Activated CD4-positive, alpha-beta T cell treated with anti-CD3 and anti-CD28 coated beads, Interleukin-2, amount 50 U/mL, for 4 hours (primary cell): Measurements from ENCODE around the gene ODAD2.
"Not testable (repeated sequence)": the region's sequence is repeated elsewhere in the genome, so short reads cannot be mapped to it uniquely, and the experiment has no call there.

Source experiments
- DNase-seq, 2 experiments: peaks; one replicate each; pipeline ENCODE4 v3.0.0-alpha.2; 2020

The ODAD2 gene

GRCh38 chr10:27998954-27999275, at the start of gene ODAD2:
Gene ODAD2, minus strand, starts transcription at chr10:27999079. Its CDS starts 3,937 bp downstream, at chr10:27995142.
- DNase-seq: no peak

GRCh38 chr10:28047061-28047460, 48.2 kb upstream of the ODAD2 start:
- DNase-seq: no peak

GRCh38 chr10:28046579-28046978, 47.7 kb upstream of the ODAD2 start:
- DNase-seq: no peak

- DNase-seq: no peak
Measured at GRCh38 chr10:28043941-28044340, 45.1 kb upstream of the ODAD2 start.

- DNase-seq: no peak
Measured at GRCh38 chr10:28036587-28036986, 37.7 kb upstream of the ODAD2 start.

GRCh38 chr10:28020993-28021982, 22.4 kb upstream of the ODAD2 start:
- DNase-seq: no peak

GRCh38 chr10:28020080-28020860, 21.4 kb upstream of the ODAD2 start:
- DNase-seq: no peak

GRCh38 chr10:28014651-28015050, 15.8 kb upstream of the ODAD2 start:
- DNase-seq: no peak

- DNase-seq: no peak
Measured at GRCh38 chr10:28012990-28013515, 14.2 kb upstream of the ODAD2 start.

GRCh38 chr10:28010821-28011220, 11.9 kb upstream of the ODAD2 start:
- DNase-seq: no peak

- no peak for DNase-seq
Measured at GRCh38 chr10:28008054-28008453, 9.2 kb upstream of the ODAD2 start.

- DNase-seq: no peak
Measured at GRCh38 chr10:28001353-28001752, 2.5 kb upstream of the ODAD2 start.

GRCh38 chr10:27998178-27998953, 513 bp downstream of the ODAD2 start:
- DNase-seq: no peak

- no peak for DNase-seq
Measured at GRCh38 chr10:27997865-27998177, 1.1 kb downstream of the ODAD2 start.

- DNase-seq: no peak
Measured at GRCh38 chr10:27995311-27995710, 3.6 kb downstream of the ODAD2 start.

GRCh38 chr10:27989357-27989756, 9.5 kb downstream of the ODAD2 start:
- DNase-seq: not testable (repeated sequence)

GRCh38 chr10:27986821-27987220, 12.1 kb downstream of the ODAD2 start:
- DNase-seq: no peak

GRCh38 chr10:27982875-27983543, 15.9 kb downstream of the ODAD2 start:
- no peak for DNase-seq

- no peak for DNase-seq
Measured at GRCh38 chr10:27981744-27982143, 17.1 kb downstream of the ODAD2 start.

- not testable (repeated sequence) for DNase-seq
Measured at GRCh38 chr10:27970795-27971194, 28.1 kb downstream of the ODAD2 start.

- DNase-seq: not testable (repeated sequence)
Measured at GRCh38 chr10:27969931-27970330, 28.9 kb downstream of the ODAD2 start.

- DNase-seq: no peak
Measured at GRCh38 chr10:27959093-27959715, 39.7 kb downstream of the ODAD2 start.
